Gastrocnemius medialis (tissue), 4 donors: ENCODE results near the gene SAMD9L. TPM values are rescaled to one million over a fixed set of nuclear protein-coding genes. Genes with fewer than 3 reads are reported as not detected.

Experiments
- ATAC-seq, 2 donors: fragments of 150-250 bp; one replicate each; pipeline ENCODE4 v1.9.1; 2016
- DNase-seq, 2 donors: peaks; one replicate each; pipeline ENCODE4 v3.0.0-alpha.2; 2019
- H3K27ac ChIP-seq, 4 donors: fragments of 200-600 bp; sonication (generic); 1 replicate in 1 of 4; 2 replicates in 3 of 4; pipeline ENCODE4 v1.5.1; 2016 to 2018; ENCODE audit warnings: mild to moderate bottlenecking in 2 of 4, moderate library complexity in 1 of 4
- H3K27me3 ChIP-seq, 3 donors: fragments of 200-600 bp; sonication (generic) in 2 of 3; 1 replicate in 1 of 3; 2 replicates in 2 of 3; pipeline versions ENCODE4 v1.5.1 to v1.6.0; 2016 to 2019; ENCODE audit warnings: mild to moderate bottlenecking in 1 of 3, moderate library complexity in 1 of 3
- H3K36me3 ChIP-seq, 2 donors: fragments of 200-600 bp; sonication (generic) in 1 of 2; one replicate each; pipeline ENCODE4 v1.5.1; 2017 to 2018
- H3K4me1 ChIP-seq, 2 donors: fragments of 200-600 bp; sonication (generic) in 1 of 2; one replicate each; pipeline ENCODE4 v1.5.1; 2016 to 2017; ENCODE audit warnings: mild to moderate bottlenecking in 2 of 2
- H3K4me3 ChIP-seq, 4 donors: fragments of 200-600 bp; sonication (generic) in 3 of 4; 1 replicate in 1 of 4; 2 replicates in 3 of 4; pipeline ENCODE4 v1.5.1; 2016 to 2019; ENCODE audit warnings: mild to moderate bottlenecking in 2 of 4
- H3K9me3 ChIP-seq, 3 donors: fragments of 200-600 bp; sonication (generic) in 2 of 3; 1 replicate in 1 of 3; 2 replicates in 2 of 3; pipeline ENCODE4 v1.5.1; 2016 to 2019
- CTCF ChIP-seq, 5 experiments: fragments of 450-650 bp in 3 of 5; fragments of 200-600 bp in 2 of 5; sonication (generic) in 2 of 5; IDR thresholded peaks in 4 of 5; conservative IDR thresholded peaks in 1 of 5; 1 replicate in 4 of 5; 2 replicates in 1 of 5; pipeline ENCODE4 v1.5.1; 2016 to 2019; ENCODE audit warnings: antibody characterized with exemption in 5 of 5, mild to moderate bottlenecking in 3 of 5, moderate library complexity in 3 of 5
- POLR2A ChIP-seq, 2 donors: fragments of 450-650 bp; IDR thresholded peaks; one replicate each; pipeline ENCODE4 v1.6.1; 2017; ENCODE audit warnings: antibody characterized with exemption in 2 of 2, mild to moderate bottlenecking in 2 of 2, moderate library complexity in 2 of 2
- in situ Hi-C, 4 donors: fragments of 200-750 bp; cut with MboI; loops; one replicate each; pipeline versions ENCODE4 v1.15.0 to v1.8.0; 2017; ENCODE audit warnings: low sequenced_read_pairs in 4 of 4
- intact Hi-C: fragments of 100-400 bp; cut with DNase I; formaldehyde crosslinking; loops from one replicate; pipeline ENCODE4 v1.15.1; 2023; ENCODE audit warnings: low total_unique reads
- total RNA-seq, 4 donors: library from RNA; depleted of rRNA; stranded (reverse); fragments of >200 nt; gene quantifications; one replicate each; pipeline versions ENCODE4 v1.1.0 to v1.2.3, GENCODE V29; 2016

The SAMD9L gene
- total RNA-seq, 4 donors from 2014 or later, result 1.2 to 7.6 (median 2.1) TPM

GRCh38 chr7:93175219-93175618, 27.0 kb upstream of the SAMD9L start:
- no peak for DNase-seq
- ATAC-seq, result no peak
- TF ChIP-seq POLR2A (IDR thresholded peaks at IDR 0.05), result no peak
- TF ChIP-seq CTCF (IDR thresholded peaks at IDR 0.05 in 4 of 5, conservative IDR thresholded peaks at IDR 0.05 in 1 of 5), result no peak
- H3K4me3 ChIP-seq, result no peak overlapping the region
- H3K4me1 ChIP-seq, result no peaks in the 10 kb centered on the region
- no peaks in the 10 kb centered on the region for H3K36me3 ChIP-seq
- intact Hi-C loops, result no loop called here
- no peaks in the 10 kb centered on the region for H3K9me3 ChIP-seq
- no peak overlapping the region for H3K27ac ChIP-seq
- no peaks in the 10 kb centered on the region for H3K27me3 ChIP-seq
- in situ Hi-C loops, result no loop called here

GRCh38 chr7:93172683-93173082, 24.5 kb upstream of the SAMD9L start:
- intact Hi-C loops, result no loop called here
- DNase-seq, result no peak

GRCh38 chr7:93171606-93172226, 23.5 kb upstream of the SAMD9L start:
- in situ Hi-C loops, result no loop called here
- no peak overlapping the region for H3K4me3 ChIP-seq

More at GRCh38 chr7:93172683-93173082, 24.5 kb upstream of the SAMD9L start:
- H3K27me3 ChIP-seq, result no peaks in the 10 kb centered on the region
- no peak for TF ChIP-seq CTCF (IDR thresholded peaks at IDR 0.05 in 4 of 5, conservative IDR thresholded peaks at IDR 0.05 in 1 of 5)
- TF ChIP-seq POLR2A (IDR thresholded peaks at IDR 0.05), result no peak
- no peaks in the 10 kb centered on the region for H3K36me3 ChIP-seq
- H3K4me1 ChIP-seq, result no peaks in the 10 kb centered on the region
- no peak overlapping the region for H3K27ac ChIP-seq
- in situ Hi-C loops, result no loop called here
- H3K9me3 ChIP-seq, result no peaks in the 10 kb centered on the region
- ATAC-seq, result no peak
- H3K4me3 ChIP-seq, result no peak overlapping the region

GRCh38 chr7:93165447-93165846, 17.3 kb upstream of the SAMD9L start:
- H3K4me1 ChIP-seq, result no peaks in the 10 kb centered on the region
- intact Hi-C loops (loop anchor here (1.0 kb wide), 1 partner anchor 19 kb away; no protein-coding TSS in a partner anchor), in situ Hi-C loops (no loop called here)
- H3K36me3 ChIP-seq, result no peaks in the 10 kb centered on the region
- ATAC-seq (no peak), DNase-seq (no peak)
- H3K27me3 ChIP-seq, result no peaks in the 10 kb centered on the region
- H3K27ac ChIP-seq, result no peak overlapping the region
- TF ChIP-seq CTCF (IDR thresholded peaks at IDR 0.05 in 4 of 5, conservative IDR thresholded peaks at IDR 0.05 in 1 of 5) (no peak), POLR2A (IDR thresholded peaks at IDR 0.05) (no peak)
- no peaks in the 10 kb centered on the region for H3K9me3 ChIP-seq
- no peak overlapping the region for H3K4me3 ChIP-seq

More at GRCh38 chr7:93171606-93172226, 23.5 kb upstream of the SAMD9L start:
- DNase-seq (no peak), ATAC-seq (no peak)
- H3K36me3 ChIP-seq, result no peaks in the 10 kb centered on the region
- no peaks in the 10 kb centered on the region for H3K27me3 ChIP-seq
- no peaks in the 10 kb centered on the region for H3K4me1 ChIP-seq
- TF ChIP-seq POLR2A (IDR thresholded peaks at IDR 0.05) (no peak), CTCF (IDR thresholded peaks at IDR 0.05 in 4 of 5, conservative IDR thresholded peaks at IDR 0.05 in 1 of 5) (no peak)
- H3K27ac ChIP-seq, result no peak overlapping the region
- intact Hi-C loops, result no loop called here
- no peaks in the 10 kb centered on the region for H3K9me3 ChIP-seq

- in situ Hi-C loops, result no loop called here
- H3K4me3 ChIP-seq, result no peak overlapping the region
- no peak for DNase-seq
Observed at GRCh38 chr7:93164766-93165165, 16.6 kb upstream of the SAMD9L start.

More at GRCh38 chr7:93164766-93165165, 16.6 kb upstream of the SAMD9L start:
- TF ChIP-seq POLR2A (IDR thresholded peaks at IDR 0.05), result no peak
- no peak for TF ChIP-seq CTCF (IDR thresholded peaks at IDR 0.05 in 4 of 5, conservative IDR thresholded peaks at IDR 0.05 in 1 of 5)
- Histone ChIP-seq H3K4me1 (no peaks in the 10 kb centered on the region), H3K36me3 (no peaks in the 10 kb centered on the region), H3K27me3 (no peaks in the 10 kb centered on the region), H3K27ac (no peak overlapping the region), H3K9me3 (no peaks in the 10 kb centered on the region)
- no peak for ATAC-seq
- intact Hi-C loops, result loop anchor here (1.0 kb wide), 1 partner anchor 20 kb away; no protein-coding TSS in a partner anchor
